GM15510 (cell line): ENCODE results near the gene MAD1L1.

ENCODE experiments used
- POLR2A ChIP-seq: IDR thresholded peaks from 3 replicates; pipeline ENCODE4 v1.6.1; 2011; ENCODE audit warnings: borderline replicate concordance; ENCODE audit not compliant: insufficient read length; ENCODE audit errors: extremely low read depth

The MAD1L1 gene

DNA sequence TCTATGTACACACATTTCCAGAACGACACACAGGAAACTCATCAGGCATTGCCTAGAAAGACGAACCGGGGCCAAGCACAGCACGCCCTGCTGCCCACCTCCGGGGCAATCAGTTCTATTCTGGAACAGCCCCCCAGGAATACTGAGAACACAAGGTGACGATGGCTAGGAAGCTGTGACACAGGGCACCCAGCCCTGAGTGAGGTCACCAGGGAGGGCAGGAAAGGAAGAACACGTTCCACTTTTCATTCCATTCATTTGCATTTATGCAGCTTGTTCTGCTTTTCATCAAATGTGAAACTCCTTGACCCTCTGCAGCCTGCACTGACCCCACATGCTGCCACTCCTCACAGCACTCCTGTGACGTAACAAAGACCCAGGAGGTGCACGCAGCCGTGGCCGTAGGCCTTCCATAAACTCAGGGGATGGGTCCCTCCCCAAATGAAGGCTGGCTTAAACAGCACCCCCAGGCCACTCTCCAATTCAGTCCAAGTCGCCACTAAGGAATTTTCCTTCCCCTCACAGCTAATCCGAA is 28.9 kb downstream of the MAD1L1 start:
- TF ChIP-seq POLR2A: no peak

DNA sequence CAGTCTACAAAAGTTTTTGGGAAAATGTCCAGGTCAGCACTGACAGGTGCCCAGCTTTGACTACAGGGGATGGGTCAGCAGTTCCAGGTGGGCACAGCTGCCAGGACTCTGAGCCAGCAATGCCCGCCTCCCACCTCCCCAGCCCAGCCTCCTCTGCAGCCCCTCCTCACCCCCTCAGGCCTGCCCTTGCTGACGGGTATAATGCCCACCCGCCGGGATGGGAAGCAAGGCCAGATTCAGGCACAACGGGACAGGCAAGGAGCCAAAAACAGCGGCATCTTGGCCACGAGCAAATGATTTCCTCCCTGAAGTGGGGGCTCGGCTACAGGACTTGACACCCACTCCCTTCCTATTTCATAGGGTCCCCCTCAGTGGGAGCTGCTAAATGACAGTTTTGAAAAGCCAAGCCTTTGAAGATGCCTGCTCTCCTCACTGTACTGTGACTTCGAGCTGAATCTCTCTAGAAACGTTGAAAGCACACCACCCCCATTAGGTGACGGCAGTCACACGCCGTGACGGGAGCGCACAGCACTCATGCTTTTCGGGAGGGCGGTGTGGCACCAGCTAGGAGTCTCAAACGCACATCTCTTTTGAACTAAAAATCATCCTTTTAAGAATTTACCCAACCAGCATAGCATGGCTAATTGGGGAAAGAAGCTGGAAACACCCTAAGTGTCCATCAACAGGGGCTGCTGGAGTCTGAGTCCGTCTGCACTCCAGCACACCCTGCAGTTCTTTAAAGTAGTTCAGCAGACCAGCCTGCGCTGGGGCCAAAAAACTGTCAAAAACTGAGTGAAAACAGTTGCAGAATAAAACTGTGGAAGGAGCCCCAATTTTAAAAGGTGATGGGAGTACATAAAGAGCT is 29.6 kb downstream of the MAD1L1 start:
- TF ChIP-seq POLR2A: no peak

DNA sequence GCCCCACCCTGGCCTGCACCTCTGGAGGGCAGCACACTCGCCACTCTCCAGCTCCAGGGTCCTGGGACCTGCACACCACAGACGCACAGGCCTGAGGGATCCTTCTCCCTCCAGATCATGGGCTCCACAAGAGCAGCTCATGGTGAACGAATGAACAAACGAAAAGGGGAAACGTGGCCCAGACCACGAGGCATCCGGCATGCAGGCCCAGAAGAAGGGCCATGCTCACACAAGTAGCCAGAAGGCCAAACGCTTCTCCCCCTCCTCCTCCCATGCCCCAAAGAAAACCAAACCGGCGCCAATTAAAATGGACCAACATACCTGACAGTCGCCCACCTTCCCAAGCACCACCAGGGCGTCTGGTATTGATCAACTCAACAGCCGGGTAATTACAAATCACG is 30.4 kb downstream of the MAD1L1 start:
- TF ChIP-seq POLR2A: no peak

DNA sequence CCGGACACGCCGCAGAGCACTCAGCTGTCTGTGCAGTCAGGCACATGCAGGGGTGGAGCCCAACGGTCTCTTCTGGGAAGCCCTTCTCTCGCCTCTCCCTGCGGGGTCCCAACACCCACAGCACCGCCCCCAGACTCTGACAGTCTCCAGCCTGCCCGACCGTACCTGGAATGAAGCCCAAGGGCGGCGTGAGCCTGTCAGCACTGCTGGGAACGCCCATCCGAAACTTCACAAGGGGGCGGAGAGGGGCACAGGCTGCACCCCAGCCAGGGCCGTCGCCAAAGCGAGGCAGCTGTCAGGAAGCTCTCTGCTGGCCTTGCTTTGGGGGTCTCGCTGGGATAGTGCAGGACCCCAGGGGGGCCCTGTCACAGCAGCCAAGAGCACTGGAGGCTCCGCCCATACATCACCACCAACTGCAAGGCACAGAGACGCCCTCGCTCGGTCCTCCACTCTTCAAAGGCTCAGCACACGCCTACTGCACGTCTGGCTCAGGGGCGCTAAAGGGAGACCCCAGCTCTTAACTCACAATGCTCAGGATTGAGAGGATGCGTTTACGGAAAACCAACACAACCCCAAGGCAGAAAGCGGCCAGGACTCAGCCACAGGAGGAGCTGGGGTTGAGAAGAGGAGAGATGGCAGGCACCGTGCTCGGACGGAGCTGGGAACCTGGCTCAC is 30.9 kb downstream of the MAD1L1 start:
- TF ChIP-seq POLR2A: no peak

DNA sequence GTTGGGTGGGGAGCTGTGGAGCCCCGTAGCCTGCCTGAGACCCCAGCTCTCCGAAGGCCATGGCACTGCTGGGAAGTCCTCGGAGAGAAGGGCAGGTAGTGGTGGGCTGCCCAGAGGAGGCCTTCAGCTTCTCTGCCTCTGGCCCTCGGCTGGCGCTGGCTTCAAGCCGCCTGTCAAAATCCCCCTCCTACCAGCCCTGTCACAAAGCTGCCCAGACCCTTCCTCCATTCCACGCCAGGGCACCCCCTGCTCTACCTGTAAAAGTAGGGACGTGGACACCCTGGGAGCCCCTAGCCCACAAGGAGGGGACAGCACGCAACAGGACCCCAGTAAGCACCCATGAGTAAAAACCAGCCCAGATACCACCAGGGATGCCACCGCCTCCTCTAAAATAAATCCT is 31.6 kb downstream of the MAD1L1 start:
- TF ChIP-seq POLR2A: no peak

DNA sequence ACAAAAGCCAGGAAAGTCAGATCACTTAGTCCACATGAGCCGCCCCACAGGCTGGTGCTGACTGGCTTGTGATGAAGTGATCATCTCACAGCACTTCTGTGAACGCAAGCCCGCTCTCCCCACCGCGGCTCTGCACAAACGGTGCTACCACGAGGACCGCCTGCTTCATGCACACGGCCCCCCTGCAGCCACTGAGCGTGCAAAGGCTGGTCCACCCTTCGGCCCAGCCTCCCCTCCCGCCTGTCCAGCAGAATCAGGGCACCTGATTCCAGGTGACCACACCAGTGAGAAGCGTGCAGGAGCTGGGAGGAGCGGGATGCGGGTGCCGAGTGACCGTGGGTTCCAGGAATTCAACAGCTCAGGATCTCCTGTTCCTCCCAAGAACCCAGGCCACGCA is 32.2 kb downstream of the MAD1L1 start:
- no peak for TF ChIP-seq POLR2A

DNA sequence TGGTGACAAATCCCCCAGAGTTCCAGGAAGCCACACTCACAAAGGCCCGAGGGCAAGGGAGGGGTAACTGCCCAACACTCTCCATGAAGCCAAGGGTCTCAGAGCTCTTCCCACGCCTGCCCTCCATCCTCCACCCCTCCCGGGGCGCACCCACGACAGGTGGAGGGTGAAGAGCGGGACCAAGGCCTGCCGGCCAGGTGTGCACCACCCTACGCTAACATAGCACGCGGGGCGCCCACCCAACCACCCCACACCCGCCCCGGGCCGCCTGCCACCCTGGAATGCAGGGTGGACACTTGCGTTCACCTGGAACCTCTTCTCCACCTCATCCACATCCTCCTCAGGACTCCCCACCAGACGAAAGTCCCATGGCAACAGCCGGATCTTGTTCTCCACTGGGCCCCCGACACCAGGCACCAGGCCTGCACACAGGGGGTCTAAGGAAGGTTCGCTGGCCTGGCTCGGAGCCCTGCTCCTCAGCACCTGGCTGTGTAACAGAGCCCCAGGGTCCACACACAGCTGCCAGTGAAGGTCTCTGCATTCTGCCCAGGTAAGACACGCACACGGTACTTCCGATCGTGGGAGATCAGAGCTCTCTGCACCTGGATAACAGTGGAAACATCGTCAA is 32.7 kb downstream of the MAD1L1 start:
- no peak for TF ChIP-seq POLR2A

DNA sequence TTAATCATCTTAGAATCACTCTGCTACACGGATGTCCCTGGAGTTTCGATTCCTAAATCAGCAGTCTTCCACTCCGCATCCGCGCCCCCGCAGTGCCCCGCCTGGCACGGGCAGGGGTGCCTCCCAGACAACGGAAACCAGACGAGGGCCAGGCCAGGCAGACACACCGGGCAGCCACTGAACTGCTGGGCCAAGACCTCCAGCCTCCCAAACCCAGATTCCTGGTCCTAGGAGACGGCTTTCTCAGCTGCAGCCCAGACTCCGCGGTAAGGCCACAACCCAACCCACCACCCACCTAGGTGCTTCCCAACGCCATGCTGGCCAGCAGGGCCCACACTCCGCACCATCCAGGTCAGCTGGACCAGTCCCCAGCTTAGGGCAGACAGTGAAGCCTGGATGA is 33.2 kb downstream of the MAD1L1 start:
- TF ChIP-seq POLR2A: no peak

DNA sequence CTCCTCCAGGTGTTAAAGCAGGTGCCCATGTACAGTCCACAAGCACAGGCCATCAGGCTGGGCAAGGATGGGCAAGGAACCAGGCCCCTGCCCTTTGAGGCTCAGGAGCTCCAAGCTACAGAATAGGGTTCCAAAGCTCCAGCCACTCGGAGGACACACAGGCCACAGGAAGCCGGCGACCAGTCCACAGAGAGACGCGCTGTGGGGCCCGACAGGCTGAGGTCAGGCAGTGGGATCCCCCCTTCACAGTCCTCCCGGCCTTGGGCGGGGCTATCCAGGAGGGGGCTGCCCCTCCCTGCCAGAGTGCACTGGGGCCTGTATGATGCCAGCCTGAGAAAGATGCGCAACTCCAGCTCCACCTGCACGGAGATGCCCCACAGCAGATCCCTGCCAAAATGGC is 34.0 kb downstream of the MAD1L1 start:
- TF ChIP-seq POLR2A: no peak

DNA sequence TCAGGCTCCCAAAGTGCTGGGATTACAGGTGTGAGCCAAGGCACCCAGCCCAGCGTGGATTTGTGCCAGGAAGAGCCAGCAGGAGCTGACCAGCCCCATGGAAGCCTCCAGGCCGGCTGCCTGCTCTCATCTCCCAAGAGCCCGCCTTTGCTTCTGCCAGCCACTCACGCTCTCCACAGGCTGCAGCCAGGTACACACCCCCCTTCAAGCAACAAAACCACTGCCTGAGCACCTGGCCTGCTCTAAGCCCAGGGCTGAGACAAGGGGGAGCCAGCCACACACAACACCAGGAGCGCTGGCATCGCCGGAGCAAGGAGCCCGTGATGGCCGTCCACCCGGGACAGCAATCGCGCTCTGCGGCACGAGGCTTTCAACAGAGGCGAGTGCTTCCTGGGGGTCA is 34.5 kb downstream of the MAD1L1 start:
- TF ChIP-seq POLR2A: no peak

DNA sequence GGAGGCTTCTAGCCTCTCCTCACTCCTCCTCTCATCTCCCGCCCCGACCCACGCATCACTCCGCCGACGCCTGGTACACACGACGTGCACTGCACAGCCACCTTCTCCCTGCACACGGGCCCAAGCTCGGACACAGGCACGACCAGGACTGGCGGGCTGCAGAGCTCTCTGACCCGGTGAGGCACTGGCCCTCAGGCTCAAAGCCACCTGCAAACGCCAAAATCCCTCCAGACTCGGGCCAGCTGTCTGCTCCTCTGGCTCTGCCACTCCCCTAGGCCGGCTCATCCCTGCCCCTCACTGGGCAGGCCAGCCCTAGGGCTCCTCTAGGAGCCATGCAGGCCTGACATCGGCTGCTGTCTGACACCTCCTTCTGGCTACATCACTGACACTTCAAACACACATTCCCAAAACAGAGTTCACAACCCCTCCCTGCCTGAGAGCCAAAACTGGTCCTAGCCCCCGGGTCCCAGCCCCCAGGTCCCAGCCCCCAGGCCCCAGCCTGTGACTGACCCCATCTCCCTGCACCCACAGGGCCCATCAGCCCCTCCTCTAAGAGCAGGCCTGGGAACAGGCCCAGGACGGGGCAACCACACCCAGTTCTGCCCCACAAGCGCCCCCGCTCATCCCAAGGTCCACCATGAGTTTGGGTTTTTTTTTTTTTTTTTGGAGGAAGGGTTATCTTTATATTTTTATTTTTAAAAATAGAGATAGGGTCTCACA is 35.1 kb downstream of the MAD1L1 start:
- TF ChIP-seq POLR2A: no peak

DNA sequence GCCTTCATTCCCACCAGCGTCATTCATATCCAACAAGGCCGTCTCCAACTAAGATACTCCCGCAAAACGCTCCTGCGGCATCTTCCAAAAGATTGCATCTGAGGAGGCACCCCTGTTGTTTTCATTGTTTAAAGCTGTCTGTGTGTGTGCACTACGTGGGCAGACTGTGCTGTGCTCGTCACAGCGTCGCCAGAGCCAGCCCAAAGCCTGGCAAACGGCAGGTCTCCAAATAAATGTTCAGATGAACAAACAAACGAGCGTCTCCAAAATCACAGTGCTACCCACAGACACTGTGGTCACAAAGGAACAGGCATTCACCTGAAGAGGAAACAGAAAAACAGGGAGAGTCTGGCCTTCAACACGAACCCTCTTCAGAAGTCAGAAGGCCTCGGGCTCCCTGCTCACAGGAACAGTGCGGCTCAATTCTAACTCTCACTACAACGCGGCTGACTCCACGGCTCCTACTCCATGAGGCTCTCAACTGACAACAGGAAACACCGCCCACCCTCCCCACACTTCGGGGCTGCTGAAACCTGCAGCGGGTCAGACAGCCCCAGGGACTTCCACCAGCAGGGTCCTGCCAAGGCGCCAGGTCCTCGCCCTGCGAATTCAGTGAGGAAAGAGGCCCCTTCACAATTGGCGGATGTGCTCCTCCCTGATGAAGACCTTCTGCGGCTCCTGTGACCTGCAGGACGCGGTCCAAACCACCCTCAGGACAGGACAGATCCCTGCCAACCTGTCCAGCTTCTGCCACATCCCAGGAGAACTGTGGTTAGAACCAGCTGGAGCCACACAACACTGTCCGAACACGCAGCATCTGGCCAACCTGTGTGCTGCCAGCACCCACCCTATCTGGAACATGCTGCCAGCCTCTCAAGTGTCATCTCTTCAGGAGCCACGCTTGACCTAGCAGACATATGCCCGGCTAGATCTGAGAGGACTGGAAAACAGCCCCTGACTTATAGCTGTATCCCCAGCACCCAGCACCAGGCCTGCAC is 36.1 kb downstream of the MAD1L1 start:
- TF ChIP-seq POLR2A: no peak

DNA sequence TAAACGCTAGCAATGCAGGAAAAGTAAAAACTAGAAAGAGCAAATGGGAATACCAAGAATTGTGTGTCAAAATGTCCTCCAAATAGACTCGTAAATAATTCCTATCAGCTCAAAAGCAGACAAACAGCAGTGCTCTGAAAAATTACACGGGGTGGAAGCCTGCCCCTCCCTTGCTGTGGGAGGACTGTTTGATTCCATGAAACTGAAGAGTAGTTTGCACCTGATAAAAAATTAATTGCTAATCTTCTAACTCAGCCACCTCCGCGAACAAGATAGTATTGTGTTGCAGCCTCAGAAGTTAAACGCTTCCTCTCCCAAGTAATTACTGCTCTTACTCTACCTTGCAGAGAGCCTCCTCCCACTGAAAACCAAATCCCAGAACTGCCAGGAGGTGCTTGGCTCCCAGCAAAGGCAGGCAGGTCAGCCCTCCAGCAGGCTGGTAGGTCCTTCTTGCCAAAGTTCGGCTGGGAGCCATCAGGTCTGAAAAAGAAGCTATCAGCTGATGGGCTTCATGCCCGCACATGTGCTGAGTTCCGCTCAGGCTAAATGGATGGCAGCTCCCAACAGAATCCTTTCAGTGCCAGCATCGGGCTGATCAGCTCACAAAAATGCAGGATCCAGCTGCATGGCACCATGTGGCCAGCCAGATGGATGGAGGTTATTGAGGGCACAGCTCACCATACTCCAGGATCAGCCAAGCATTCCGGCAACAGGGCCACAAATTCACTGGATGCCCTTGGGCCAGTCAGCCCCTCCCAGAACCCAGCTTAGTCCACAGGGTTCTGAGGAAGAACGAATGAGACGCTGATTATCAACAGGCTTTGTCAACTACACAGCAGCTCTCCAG is 37.1 kb downstream of the MAD1L1 start:
- TF ChIP-seq POLR2A: no peak
